Osteoblast (primary cell): Measurements from ENCODE around the gene CELSR1. TPM values are rescaled to one million over a fixed set of nuclear protein-coding genes. Genes with fewer than 3 reads are reported as not detected.

Experiments
- DNase-seq: peaks from one replicate; pipeline ENCODE4 v3.0.0; 2011; ENCODE audit warnings: low spot score, mixed read lengths; ENCODE audit not compliant: insufficient read length; ENCODE audit errors: missing footprints
- H2AFZ ChIP-seq: 2 replicates; pipeline ENCODE4 v1.6.0; 2011; ENCODE audit warnings: mild to moderate bottlenecking, low read length
- H3K27ac ChIP-seq: 2 replicates; pipeline ENCODE4 v1.5.1; 2011; ENCODE audit warnings: mild to moderate bottlenecking, low read depth, low read length, moderate library complexity
- H3K27me3 ChIP-seq: 2 replicates; pipeline ENCODE4 v1.6.0; 2012; ENCODE audit warnings: mild to moderate bottlenecking, control low read depth, inconsistent platforms, low read length, moderate library complexity; ENCODE audit not compliant: insufficient read depth
- H3K36me3 ChIP-seq: 2 replicates; pipeline ENCODE4 v1.5.1; 2011; ENCODE audit warnings: mild to moderate bottlenecking, low read length, control low read depth, moderate library complexity; ENCODE audit not compliant: insufficient read depth
- H3K4me1 ChIP-seq: 2 replicates; pipeline ENCODE4 v1.5.1; 2011; ENCODE audit warnings: mild to moderate bottlenecking, low read length, control low read depth, moderate library complexity; ENCODE audit not compliant: insufficient read depth
- H3K4me2 ChIP-seq: 2 replicates; pipeline ENCODE4 v1.6.0; 2011; ENCODE audit warnings: mild to moderate bottlenecking, low read length; ENCODE audit not compliant: insufficient read depth
- H3K4me3 ChIP-seq: fragments of 200-600 bp; sonication (generic); 3 replicates; pipeline ENCODE4 v1.5.1; 2012; ENCODE audit warnings: mild to moderate bottlenecking, low read length, inconsistent platforms; ENCODE audit not compliant: insufficient read depth
- H3K79me2 ChIP-seq: 2 replicates; pipeline ENCODE4 v1.6.0; 2012; ENCODE audit warnings: mild to moderate bottlenecking, low read length, control low read depth, inconsistent platforms; ENCODE audit not compliant: insufficient read depth
- H3K9me3 ChIP-seq: 2 replicates; pipeline ENCODE4 v1.5.1; 2011; ENCODE audit warnings: low read depth, low read length, control low read depth
- H4K20me1 ChIP-seq: 2 replicates; pipeline ENCODE4 v1.6.0; 2012; ENCODE audit warnings: mild to moderate bottlenecking, low read length, control low read depth; ENCODE audit not compliant: insufficient read depth
- total RNA-seq: library from RNA; depleted of rRNA; stranded (reverse); fragments of >200 nt; gene quantifications from 2 replicates; pipeline ENCODE4 v1.2.3, GENCODE V29; 2012
- TF ChIP-seq, protein P1 (sequence below): IDR thresholded peaks from 2 replicates; pipeline ENCODE4 v1.5.1; 2011; ENCODE audit warnings: mild to moderate bottlenecking, low read depth, low read length, moderate library complexity; ENCODE audit errors: extremely low read depth

CELSR1 gene
- total RNA-seq, 1 donor = 3.6 TPM

DNA sequence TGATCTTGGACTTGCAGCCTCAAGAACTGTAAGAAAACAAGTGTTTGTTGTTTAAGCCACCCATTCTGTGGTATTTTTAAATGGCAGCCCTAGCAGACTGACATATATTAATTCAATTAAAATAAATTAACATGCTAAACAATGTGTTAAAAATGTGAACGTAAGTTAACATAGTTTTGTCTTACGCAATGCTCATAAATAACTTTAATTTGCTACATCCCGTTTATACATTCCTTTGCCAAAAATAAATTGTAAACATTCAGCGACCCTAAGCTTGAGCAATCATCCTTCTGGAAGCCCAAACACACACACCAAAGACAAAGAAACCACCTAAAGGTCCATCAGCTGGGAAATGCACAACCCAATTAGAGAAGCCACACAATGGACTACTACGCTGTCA is 70.4 kb downstream of the CELSR1 start:
- H3K79me2 ChIP-seq = no peaks in the 10 kb centered on the region
- H3K4me1 ChIP-seq = peaks cover 4% of the 10 kb centered on the region
- H3K36me3 ChIP-seq = no peaks in the 10 kb centered on the region
- no peaks in the 10 kb centered on the region for H4K20me1 ChIP-seq
- H2AFZ ChIP-seq = no peak overlapping the region
- H3K27ac ChIP-seq = no peak overlapping the region
- no peak for DNase-seq
- TF ChIP-seq, protein P1, sequence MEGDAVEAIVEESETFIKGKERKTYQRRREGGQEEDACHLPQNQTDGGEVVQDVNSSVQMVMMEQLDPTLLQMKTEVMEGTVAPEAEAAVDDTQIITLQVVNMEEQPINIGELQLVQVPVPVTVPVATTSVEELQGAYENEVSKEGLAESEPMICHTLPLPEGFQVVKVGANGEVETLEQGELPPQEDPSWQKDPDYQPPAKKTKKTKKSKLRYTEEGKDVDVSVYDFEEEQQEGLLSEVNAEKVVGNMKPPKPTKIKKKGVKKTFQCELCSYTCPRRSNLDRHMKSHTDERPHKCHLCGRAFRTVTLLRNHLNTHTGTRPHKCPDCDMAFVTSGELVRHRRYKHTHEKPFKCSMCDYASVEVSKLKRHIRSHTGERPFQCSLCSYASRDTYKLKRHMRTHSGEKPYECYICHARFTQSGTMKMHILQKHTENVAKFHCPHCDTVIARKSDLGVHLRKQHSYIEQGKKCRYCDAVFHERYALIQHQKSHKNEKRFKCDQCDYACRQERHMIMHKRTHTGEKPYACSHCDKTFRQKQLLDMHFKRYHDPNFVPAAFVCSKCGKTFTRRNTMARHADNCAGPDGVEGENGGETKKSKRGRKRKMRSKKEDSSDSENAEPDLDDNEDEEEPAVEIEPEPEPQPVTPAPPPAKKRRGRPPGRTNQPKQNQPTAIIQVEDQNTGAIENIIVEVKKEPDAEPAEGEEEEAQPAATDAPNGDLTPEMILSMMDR = no peak
- H3K27me3 ChIP-seq = no peaks in the 10 kb centered on the region
- no peak overlapping the region for H3K4me3 ChIP-seq
- no peak overlapping the region for H3K4me2 ChIP-seq
- no peaks in the 10 kb centered on the region for H3K9me3 ChIP-seq

DNA sequence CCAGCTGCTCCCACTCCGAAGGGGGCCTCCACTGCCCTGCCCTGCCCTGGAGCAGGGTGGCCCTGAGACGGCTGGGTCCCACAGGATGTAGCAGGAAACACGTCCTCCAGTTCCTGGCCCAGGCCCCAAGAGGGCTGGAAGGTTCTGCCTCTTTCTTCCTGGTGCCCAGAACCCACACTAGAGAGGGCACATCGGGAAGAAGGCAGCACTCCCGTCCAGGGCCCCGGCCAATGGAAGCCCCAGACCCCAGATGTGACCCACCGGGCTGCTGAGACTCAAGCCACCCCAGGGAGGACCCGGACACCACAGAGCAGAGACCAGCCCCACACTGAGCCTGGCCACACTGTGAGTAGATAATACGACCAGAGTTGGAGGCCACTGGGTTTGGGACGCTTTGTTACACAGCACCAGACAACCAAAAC is 71.2 kb downstream of the CELSR1 start:
- H3K27me3 ChIP-seq = no peaks in the 10 kb centered on the region
- H3K9me3 ChIP-seq = no peaks in the 10 kb centered on the region
- H2AFZ ChIP-seq = no peak overlapping the region
- TF ChIP-seq, protein P1 = no peak
- H3K4me1 ChIP-seq = peaks cover 4% of the 10 kb centered on the region
- H3K79me2 ChIP-seq = no peaks in the 10 kb centered on the region
- no peaks in the 10 kb centered on the region for H3K36me3 ChIP-seq
- H3K4me3 ChIP-seq = no peak overlapping the region
- no peak overlapping the region for H3K27ac ChIP-seq
- peak; percentile 60 for DNase-seq
- no peaks in the 10 kb centered on the region for H4K20me1 ChIP-seq
- H3K4me2 ChIP-seq = no peak overlapping the region

DNA sequence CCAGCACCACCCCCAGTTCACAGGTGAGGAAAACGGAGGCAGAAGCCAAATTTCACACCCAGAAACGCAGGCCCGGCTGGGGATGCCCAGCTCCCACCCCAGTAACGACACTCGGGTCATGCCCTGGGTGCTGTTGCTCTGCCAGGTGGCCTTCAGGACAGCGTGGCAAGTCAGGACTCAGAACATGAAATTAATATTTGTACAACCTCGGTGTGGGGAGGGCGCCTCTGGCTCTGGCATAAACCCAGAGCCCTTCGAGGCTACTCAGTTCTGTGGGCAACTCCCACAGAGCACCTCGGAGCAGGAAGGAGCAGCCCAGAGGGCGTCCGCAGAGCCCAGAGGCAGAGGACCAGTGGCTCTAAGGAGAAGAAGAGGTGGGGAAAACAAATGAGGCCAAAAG is 71.6 kb downstream of the CELSR1 start:
- DNase-seq = peak; percentile 66
- TF ChIP-seq, protein P1 = no peak
- no peak overlapping the region for H3K4me2 ChIP-seq
- no peaks in the 10 kb centered on the region for H4K20me1 ChIP-seq
- H3K36me3 ChIP-seq = no peaks in the 10 kb centered on the region
- no peak overlapping the region for H2AFZ ChIP-seq
- H3K27ac ChIP-seq = no peak overlapping the region
- no peak overlapping the region for H3K4me3 ChIP-seq
- H3K9me3 ChIP-seq = no peaks in the 10 kb centered on the region
- H3K79me2 ChIP-seq = no peaks in the 10 kb centered on the region
- no peaks in the 10 kb centered on the region for H3K27me3 ChIP-seq
- peaks cover 4% of the 10 kb centered on the region for H3K4me1 ChIP-seq

DNA sequence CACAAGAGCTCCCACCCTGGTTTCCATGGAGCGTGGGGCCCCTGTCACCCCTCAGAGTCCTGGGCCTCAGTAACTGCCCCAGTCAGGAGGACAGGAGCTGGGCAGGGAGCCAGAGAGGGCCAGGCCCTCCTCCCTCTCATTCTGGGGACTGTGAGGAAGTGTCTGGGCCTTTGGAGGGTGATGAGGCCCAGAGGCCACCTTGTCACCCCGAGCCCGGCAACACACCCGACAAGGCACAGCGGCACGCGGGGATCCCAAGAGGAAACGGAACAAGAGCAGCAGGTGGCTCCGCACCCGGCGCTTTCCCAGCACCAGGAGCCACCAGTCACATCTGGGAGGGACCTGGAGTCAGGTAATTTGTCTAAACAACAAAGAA is 72.1 kb downstream of the CELSR1 start:
- H3K27me3 ChIP-seq = peaks cover 3% of the 10 kb centered on the region
- H3K27ac ChIP-seq = no peak overlapping the region
- no peaks in the 10 kb centered on the region for H4K20me1 ChIP-seq
- no peak overlapping the region for H2AFZ ChIP-seq
- peak; percentile 42 for DNase-seq
- no peak overlapping the region for H3K4me3 ChIP-seq
- TF ChIP-seq, protein P1 = no peak
- no peak overlapping the region for H3K4me2 ChIP-seq
- no peaks in the 10 kb centered on the region for H3K36me3 ChIP-seq
- no peaks in the 10 kb centered on the region for H3K79me2 ChIP-seq
- peaks cover 4% of the 10 kb centered on the region for H3K4me1 ChIP-seq
- H3K9me3 ChIP-seq = no peaks in the 10 kb centered on the region
